22Rv1 (cell line): ENCODE measurements around the gene BEND3.

Experiments
- ZFX ChIP-seq: fragments of 450-650 bp; IDR thresholded peaks from 2 replicates; pipeline ENCODE4 v1.6.1; 2017; ENCODE audit warnings: antibody characterized with exemption, borderline replicate concordance
- TF ChIP-seq, protein P1 (sequence below): fragments of 450-650 bp; IDR thresholded peaks from 2 replicates; pipeline ENCODE4 v1.5.1; 2017; ENCODE audit warnings: mild to moderate bottlenecking

DNA sequence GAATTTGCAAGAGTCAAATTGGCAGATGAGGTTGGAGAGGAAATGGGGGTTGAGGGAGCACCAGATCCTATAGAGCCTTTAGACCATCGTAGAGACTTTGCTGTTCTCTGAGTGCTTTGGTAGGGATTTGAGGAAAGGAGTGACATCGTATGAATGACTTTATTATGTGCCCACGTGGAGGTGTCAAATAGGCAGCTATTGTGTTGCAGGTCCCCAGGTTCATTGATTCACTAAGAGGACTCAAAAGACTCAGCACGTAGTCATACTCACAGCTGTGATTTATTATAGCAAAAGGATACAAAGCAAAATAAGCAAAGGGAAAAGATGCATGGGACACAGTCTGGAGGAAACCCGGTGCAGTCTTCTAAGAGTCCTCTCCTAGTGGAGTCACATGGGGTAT, 85.2 kb downstream of the BEND3 start:
- TF ChIP-seq, protein P1, sequence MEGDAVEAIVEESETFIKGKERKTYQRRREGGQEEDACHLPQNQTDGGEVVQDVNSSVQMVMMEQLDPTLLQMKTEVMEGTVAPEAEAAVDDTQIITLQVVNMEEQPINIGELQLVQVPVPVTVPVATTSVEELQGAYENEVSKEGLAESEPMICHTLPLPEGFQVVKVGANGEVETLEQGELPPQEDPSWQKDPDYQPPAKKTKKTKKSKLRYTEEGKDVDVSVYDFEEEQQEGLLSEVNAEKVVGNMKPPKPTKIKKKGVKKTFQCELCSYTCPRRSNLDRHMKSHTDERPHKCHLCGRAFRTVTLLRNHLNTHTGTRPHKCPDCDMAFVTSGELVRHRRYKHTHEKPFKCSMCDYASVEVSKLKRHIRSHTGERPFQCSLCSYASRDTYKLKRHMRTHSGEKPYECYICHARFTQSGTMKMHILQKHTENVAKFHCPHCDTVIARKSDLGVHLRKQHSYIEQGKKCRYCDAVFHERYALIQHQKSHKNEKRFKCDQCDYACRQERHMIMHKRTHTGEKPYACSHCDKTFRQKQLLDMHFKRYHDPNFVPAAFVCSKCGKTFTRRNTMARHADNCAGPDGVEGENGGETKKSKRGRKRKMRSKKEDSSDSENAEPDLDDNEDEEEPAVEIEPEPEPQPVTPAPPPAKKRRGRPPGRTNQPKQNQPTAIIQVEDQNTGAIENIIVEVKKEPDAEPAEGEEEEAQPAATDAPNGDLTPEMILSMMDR, result no peak
- TF ChIP-seq ZFX, result no peak
